Measurements from ENCODE around the gene BCAN.
A peak's percentile ranks its signal among the peaks of the same experiment; 100 is the strongest.
"Not testable (repeated sequence)": the region's sequence is repeated elsewhere in the genome, so short reads cannot be mapped to it uniquely, and the experiment has no call there.

BCAN gene

GRCh38 chr1:156641761-156642264, at the start of gene BCAN:
Gene BCAN (plus strand): TSS chr1:156642117. CDS start chr1:156646055, 3,938 bp downstream.
- no peak for DNase-seq

GRCh38 chr1:156592158-156592909, 49.6 kb upstream of the BCAN start:
- DNase-seq, result no peak

GRCh38 chr1:156592910-156593660, 48.8 kb upstream of the BCAN start:
- no peak for DNase-seq

- no peak for DNase-seq
These were observed 48.3 kb upstream of the BCAN start for GRCh38 chr1:156593661-156593989.

- no peak for DNase-seq
These were observed 47.7 kb upstream of the BCAN start for GRCh38 chr1:156594190-156594589.

- no peak for DNase-seq
These were observed 46.9 kb upstream of the BCAN start for GRCh38 chr1:156595016-156595415.

GRCh38 chr1:156596426-156596825, 45.5 kb upstream of the BCAN start:
- no peak for DNase-seq

GRCh38 chr1:156598125-156598524, 43.8 kb upstream of the BCAN start:
- no peak for DNase-seq

- DNase-seq, result no peak
These were observed 43.0 kb upstream of the BCAN start for GRCh38 chr1:156598731-156599432.

- DNase-seq, result no peak
These were observed 42.1 kb upstream of the BCAN start for GRCh38 chr1:156599811-156600210.

GRCh38 chr1:156600733-156601121, 41.2 kb upstream of the BCAN start:
- DNase-seq, result no peak

GRCh38 chr1:156601122-156601830, 40.6 kb upstream of the BCAN start, which contains the start of gene GPATCH4:
Gene GPATCH4 (minus strand): TSS chr1:156601479.
- peak; percentile 70 for DNase-seq

- no peak for DNase-seq
These were observed 40.0 kb upstream of the BCAN start for GRCh38 chr1:156601892-156602291.

- no peak for DNase-seq
These were observed 39.3 kb upstream of the BCAN start for GRCh38 chr1:156602557-156602993.

GRCh38 chr1:156607344-156607743, 34.6 kb upstream of the BCAN start:
- DNase-seq, result not testable (repeated sequence)

- DNase-seq, result peak; percentile 30
These were observed 33.8 kb upstream of the BCAN start for GRCh38 chr1:156608036-156608674.

GRCh38 chr1:156608981-156609380, 32.9 kb upstream of the BCAN start:
- DNase-seq, result peak; percentile 28

- DNase-seq, result not testable (repeated sequence)
These were observed 31.8 kb upstream of the BCAN start for GRCh38 chr1:156610072-156610471.

- no peak for DNase-seq
These were observed 29.3 kb upstream of the BCAN start for GRCh38 chr1:156612666-156613065.

- no peak for DNase-seq
These were observed 26.0 kb upstream of the BCAN start for GRCh38 chr1:156615946-156616345.

- no peak for DNase-seq
These were observed 25.5 kb upstream of the BCAN start for GRCh38 chr1:156616463-156616862.
